GM12892 (cell line): Measurements from ENCODE around the gene ZNF185.

Experiments used
- POLR2A ChIP-seq: IDR thresholded peaks from 2 replicates; pipeline ENCODE4 v1.6.1; 2011; ENCODE audit warnings: low read depth, low read length, control low read depth
- POLR2AphosphoS5 ChIP-seq: IDR thresholded peaks from 2 replicates; pipeline ENCODE4 v1.6.1; 2011; ENCODE audit warnings: low read depth, low read length, control low read depth

- no peak for TF ChIP-seq POLR2AphosphoS5
- no peak for TF ChIP-seq POLR2A
These were observed 2.2 kb downstream of the ZNF185 start for GRCh38 chrX:152899874-152900719.
